GM19455 (cell line): ENCODE data around the gene NEB.
"Not testable (repeated sequence)": the region's sequence is repeated elsewhere in the genome, so short reads cannot be mapped to it uniquely, and the experiment has no call there.

Source experiments
- ATAC-seq: cut with Tn5 transposase; IDR thresholded peaks from one replicate; pipeline ENCODE4 v1.9.1; 2021; ENCODE audit not compliant: unreplicated experiment

NEB gene

DNA sequence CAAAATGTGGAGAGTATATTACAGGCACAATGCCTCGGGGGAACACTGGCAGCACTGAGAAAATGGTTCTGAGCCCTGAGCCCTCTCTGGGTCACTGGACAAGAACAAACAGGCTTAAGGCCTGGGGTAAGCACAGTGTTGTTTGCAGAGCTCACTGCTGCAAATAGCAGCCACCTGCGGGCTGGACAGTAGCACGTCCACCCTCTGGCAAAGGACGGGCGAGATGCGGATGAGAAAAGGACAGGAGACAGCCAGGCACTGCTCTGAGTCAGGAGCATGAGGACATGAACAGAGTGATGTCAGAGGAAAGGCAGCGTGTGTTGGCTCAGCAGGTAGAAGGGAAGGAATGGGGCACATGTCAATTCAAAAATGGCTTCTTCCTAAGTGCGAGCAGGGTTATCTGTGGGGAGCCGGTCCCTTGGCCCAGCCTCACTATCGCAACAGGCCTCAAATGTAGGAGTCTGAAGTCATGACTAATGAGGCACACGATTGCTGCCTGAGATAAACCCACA lies 25.9 kb upstream of the NEB start:
- no peak for ATAC-seq

GRCh38 chr2:151758744-151759143 lies 24.5 kb upstream of the NEB start:
- ATAC-seq = no peak

- no peak for ATAC-seq
Measured at GRCh38 chr2:151757861-151758260, 23.6 kb upstream of the NEB start.

GRCh38 chr2:151756820-151757219 lies 22.5 kb upstream of the NEB start:
- no peak for ATAC-seq

DNA sequence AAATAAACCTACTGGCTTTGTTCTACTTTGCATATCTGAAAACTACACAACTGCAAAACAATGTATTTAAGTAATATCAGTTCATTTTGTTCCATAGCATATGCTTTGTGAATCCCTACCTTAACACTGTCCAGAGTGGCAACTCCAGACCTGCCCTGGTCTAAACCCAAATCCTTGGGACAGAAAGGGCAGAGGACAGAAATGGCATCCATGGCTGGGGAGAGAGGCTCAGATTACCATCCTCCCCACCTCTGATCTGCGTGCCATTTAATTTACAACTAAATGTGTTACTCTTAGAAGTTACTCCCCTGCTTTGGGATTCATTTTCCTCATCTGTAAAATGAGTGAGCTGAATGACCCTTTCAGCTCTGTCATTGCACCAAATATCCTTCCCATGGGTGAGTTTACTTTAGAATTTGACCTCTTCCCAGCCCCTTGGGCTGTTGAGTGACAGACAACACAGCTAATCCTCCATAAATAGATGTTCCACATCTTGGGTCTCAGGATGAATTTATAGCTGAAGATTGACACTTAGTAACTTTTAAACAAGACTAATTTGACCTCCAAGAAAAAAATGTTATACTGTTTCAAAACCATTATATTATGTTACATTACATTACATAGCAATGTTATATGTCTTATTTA lies 20.1 kb upstream of the NEB start:
- ATAC-seq = no peak

GRCh38 chr2:151753540-151753939 lies 19.3 kb upstream of the NEB start:
- no peak for ATAC-seq

DNA sequence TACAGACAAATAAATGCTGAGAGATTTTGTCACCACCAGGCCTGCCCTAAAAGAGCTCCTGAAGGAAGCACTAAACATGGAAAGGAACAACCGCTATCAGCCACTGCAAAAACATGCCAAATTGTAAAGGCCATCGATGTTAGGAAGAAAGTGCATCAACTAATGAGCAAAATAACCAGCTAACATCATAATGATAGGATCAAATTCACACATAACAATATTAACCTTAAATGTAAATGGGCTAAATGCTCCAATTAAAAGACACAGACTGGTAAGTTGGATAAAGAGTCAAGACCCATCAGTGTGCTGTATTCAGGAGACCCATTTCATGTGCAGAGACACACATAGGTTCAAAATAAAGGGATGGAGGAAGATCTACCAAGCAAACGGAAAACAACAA lies 11.0 kb upstream of the NEB start:
- ATAC-seq = not testable (repeated sequence)

- no peak for ATAC-seq
Measured at GRCh38 chr2:151730262-151730975, 3.9 kb downstream of the NEB start.

- ATAC-seq = no peak
Measured at GRCh38 chr2:151729837-151730236, 4.4 kb downstream of the NEB start.

DNA sequence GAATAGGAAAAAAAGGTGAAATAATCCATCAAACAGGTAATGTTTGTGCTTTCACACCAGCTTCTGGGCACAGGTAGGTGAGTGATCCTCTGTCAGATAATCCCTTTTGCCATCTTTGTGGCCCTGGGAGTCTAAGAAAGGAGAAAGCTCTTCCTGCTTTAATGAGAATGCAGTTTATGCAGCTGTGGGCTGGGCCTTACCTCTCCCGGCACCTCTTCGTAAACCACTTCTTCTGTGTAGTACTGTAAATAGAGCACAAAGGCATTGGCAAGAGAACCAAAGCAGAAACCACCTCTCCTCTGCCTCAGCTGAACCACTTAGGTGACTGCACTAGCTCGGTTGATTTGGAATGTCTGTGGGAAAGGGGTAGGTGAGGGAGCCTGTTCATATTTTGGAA lies 4.9 kb downstream of the NEB start:
- no peak for ATAC-seq

DNA sequence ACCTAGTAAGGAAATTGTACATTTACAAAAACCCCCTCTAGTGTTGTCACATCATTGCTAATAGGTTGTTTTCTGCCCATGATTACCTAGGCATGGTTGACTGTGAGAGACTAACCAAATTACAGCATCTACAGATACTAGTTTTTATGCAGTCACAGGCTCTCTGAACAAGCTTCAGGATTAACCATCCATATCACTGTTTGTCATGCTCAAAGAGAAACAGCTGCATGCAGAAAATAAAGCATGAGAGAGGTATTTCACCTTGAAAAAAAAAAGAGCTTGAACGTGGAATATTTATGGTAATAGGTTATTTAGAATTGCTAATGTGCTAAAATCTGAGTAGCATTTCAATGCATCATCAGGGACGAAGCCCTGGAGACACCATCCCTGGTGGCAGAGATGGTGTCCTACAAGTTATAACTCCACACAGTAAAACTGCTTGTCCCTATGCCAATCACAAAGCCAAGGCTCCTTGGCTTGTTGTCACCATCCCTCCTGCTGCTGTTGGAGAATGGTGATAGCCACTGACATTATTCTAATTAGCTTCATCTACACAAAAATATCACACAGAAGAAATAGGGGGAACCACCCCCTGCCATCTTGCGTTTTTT lies 5.4 kb downstream of the NEB start:
- ATAC-seq = no peak

GRCh38 chr2:151727593-151728552 lies 6.4 kb downstream of the NEB start:
- ATAC-seq = no peak

- ATAC-seq = no peak
Measured at GRCh38 chr2:151721161-151721560, 13.1 kb downstream of the NEB start.

DNA sequence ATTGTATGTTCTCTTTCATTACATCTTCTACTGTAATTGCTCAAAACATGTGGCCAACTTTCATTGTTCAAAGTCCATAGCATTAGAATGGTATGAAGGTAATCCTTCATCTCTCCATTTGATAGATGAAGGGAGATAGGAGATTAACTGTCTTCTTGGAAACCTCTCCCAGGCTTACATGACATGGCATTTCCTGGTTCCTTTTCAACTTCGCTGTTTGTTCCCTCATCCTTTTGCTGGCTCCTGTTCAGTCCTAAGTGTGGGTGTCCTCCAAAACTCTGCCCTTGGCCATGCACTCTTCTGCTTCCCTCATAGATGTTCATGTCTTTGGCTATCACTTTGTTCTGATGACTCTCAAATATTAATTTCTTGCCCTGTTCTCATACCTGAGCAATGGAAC lies 13.8 kb downstream of the NEB start:
- no peak for ATAC-seq

DNA sequence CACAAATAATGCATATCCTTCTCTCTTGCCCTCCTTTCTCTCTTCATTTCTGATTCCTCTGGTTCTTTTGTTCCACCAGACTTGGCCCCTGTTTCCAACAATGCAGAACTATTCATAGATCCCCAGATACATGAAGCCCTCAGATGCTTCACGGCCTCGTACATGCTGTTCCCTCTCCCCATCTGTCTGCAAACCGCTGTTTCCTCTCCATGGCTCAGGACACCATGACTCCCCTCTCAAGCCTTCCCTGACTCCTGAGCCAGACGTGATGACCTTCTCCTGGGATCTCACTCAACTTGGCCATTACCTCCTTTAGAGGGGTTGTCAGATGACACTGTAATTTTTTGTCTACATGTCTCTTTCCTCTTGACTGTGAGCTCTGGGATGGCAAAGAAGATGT lies 15.5 kb downstream of the NEB start:
- no peak for ATAC-seq

- ATAC-seq = no peak
Measured at GRCh38 chr2:151718247-151718646, 16.0 kb downstream of the NEB start.

GRCh38 chr2:151716721-151717120 lies 17.6 kb downstream of the NEB start:
- no peak for ATAC-seq

GRCh38 chr2:151713291-151713903 lies 20.9 kb downstream of the NEB start:
- ATAC-seq = no peak

- no peak for ATAC-seq
Measured at GRCh38 chr2:151711025-151711424, 23.3 kb downstream of the NEB start.

- no peak for ATAC-seq
Measured at GRCh38 chr2:151708788-151709187, 25.5 kb downstream of the NEB start.

DNA sequence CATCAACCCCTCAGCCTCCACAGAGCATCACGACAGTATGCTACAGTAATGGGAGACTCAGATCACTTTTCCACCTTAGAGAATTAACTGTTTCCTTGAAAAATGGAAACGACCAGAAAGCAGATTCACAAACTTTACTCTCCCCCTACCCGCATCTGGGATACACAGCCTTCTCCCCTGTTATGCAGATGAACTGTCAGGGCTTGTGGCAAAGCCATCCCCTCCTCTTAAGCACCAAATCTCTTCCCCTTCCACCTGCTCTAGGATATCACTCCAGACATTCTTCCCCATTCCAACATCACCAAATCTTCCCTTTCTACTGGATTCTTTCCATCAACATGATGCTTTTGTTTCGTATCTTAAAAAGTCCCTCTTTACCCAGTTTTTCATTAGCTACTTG lies 26.4 kb downstream of the NEB start:
- no peak for ATAC-seq
